HG03139 (cell line): ENCODE measurements around the gene KIF1B.
"Not testable (repeated sequence)": the region's sequence is repeated elsewhere in the genome, so short reads cannot be mapped to it uniquely, and the experiment has no call there.

Source experiments
- ATAC-seq: cut with Tn5 transposase; IDR thresholded peaks from one replicate; pipeline ENCODE4 v1.9.1; 2021; ENCODE audit not compliant: unreplicated experiment

KIF1B gene

GRCh38 chr1:10326251-10326650 is 115.9 kb downstream of the KIF1B start:
- ATAC-seq, result no peak

- no peak for ATAC-seq
Observed at GRCh38 chr1:10328180-10328963, 118.0 kb downstream of the KIF1B start.

GRCh38 chr1:10337436-10337835 is 127.1 kb downstream of the KIF1B start:
- ATAC-seq, result no peak

- no peak for ATAC-seq
Observed at GRCh38 chr1:10338047-10338446, 127.7 kb downstream of the KIF1B start.

GRCh38 chr1:10338611-10339010 is 128.2 kb downstream of the KIF1B start:
- ATAC-seq, result no peak

GRCh38 chr1:10339036-10339567 is 128.7 kb downstream of the KIF1B start:
- no peak for ATAC-seq

- no peak for ATAC-seq
Observed at GRCh38 chr1:10339815-10340214, 129.4 kb downstream of the KIF1B start.

GRCh38 chr1:10340930-10341590 is 130.7 kb downstream of the KIF1B start:
- no peak for ATAC-seq

- no peak for ATAC-seq
Observed at GRCh38 chr1:10347109-10347508, 136.7 kb downstream of the KIF1B start.

- no peak for ATAC-seq
Observed at GRCh38 chr1:10353282-10353681, 142.9 kb downstream of the KIF1B start.

- no peak for ATAC-seq
Observed at GRCh38 chr1:10353693-10354092, 143.3 kb downstream of the KIF1B start.

- ATAC-seq, result no peak
Observed at GRCh38 chr1:10360045-10360444, 149.7 kb downstream of the KIF1B start.

GRCh38 chr1:10361515-10361914 is 151.1 kb downstream of the KIF1B start:
- ATAC-seq, result no peak

- ATAC-seq, result no peak
Observed at GRCh38 chr1:10368194-10368593, 157.8 kb downstream of the KIF1B start.

GRCh38 chr1:10374442-10374860 is 164.1 kb downstream of the KIF1B start:
- ATAC-seq, result no peak

- not testable (repeated sequence) for ATAC-seq
Observed at GRCh38 chr1:10377365-10378029, 167.1 kb downstream of the KIF1B start.

GRCh38 chr1:10378081-10378841 is 167.9 kb downstream of the KIF1B start:
- ATAC-seq, result no peak

- ATAC-seq, result no peak
Observed at GRCh38 chr1:10379101-10379620, 168.8 kb downstream of the KIF1B start.

- no peak for ATAC-seq
Observed at GRCh38 chr1:10379676-10380075, 169.3 kb downstream of the KIF1B start.

GRCh38 chr1:10380594-10381275 is 170.4 kb downstream of the KIF1B start:
- no peak for ATAC-seq
